Astrocyte of the spinal cord (primary cell): Measurements from ENCODE around the gene APOO.
A peak's percentile ranks its signal among the peaks of the same experiment; 100 is the strongest.

Experiments used
- DNase-seq: peaks from one replicate; pipeline ENCODE4 v3.0.0; 2011; ENCODE audit warnings: low read depth, low spot score
- H3K4me3 ChIP-seq: 2 replicates; pipeline ENCODE4 v1.5.1; 2011; ENCODE audit warnings: low read depth, mild to moderate bottlenecking, low read length, moderate library complexity
- in situ Hi-C: cut with HindIII; loops from 2 replicates; pipeline ENCODE4 v1.10.0; 2017; ENCODE audit warnings: low sequenced_read_pairs
- TF ChIP-seq, protein P1 (sequence below): IDR thresholded peaks from 2 replicates; pipeline ENCODE4 v1.5.1; 2012; ENCODE audit warnings: low read depth, mild to moderate bottlenecking, low read length, inconsistent platforms

Gene APOO

DNA sequence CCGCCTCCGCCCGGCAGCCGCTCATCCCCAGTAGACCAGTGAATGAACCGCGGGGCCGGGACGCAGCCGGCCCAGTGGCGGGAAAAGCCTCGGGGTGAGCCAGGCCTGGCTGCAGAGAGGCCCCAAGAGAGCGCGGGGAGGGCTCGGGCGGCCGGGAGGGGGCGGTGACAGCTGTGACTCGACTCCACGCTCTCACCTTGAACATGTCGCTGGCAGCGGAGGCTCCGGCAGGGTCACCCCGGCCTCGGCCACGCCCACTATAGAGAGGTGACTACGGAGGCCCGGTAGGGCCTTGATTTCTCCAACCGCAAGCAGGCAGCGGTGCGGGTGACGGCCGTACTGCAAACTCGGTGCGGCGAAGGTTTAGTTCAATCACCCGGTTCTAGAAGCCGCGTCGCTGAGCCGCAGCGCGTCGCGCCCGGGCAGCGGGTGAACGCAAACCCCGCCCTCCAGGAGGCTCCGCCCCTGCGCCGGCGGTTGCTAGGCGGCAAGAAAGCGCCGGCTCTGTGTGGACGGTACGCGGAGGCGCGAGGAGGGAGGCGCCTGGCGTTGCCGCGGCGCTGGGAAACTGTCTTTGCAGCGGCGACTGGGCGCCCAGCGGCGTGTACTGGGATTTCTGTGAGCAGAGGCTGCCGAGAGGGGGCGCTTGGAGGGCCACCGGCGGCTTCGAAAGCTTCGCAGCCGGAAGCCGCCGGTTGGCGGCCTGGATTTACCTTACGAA, at the start of gene APOO, which contains the start of gene CXorf58:
Gene APOO (minus strand): TSS at position 441 of the 721 bp plus-strand sequence. CDS start 236 bp downstream, at position 205.
Gene CXorf58 (plus strand): TSS at position 509 of the 721 bp plus-strand sequence. CDS start 2,297 bp downstream, outside the sequence.
- in situ Hi-C loops, result no loop called here
- DNase-seq, result peak; percentile 92
- peak within 1 kb of the TSS; percentile 62 for H3K4me3 ChIP-seq
- TF ChIP-seq, protein P1, sequence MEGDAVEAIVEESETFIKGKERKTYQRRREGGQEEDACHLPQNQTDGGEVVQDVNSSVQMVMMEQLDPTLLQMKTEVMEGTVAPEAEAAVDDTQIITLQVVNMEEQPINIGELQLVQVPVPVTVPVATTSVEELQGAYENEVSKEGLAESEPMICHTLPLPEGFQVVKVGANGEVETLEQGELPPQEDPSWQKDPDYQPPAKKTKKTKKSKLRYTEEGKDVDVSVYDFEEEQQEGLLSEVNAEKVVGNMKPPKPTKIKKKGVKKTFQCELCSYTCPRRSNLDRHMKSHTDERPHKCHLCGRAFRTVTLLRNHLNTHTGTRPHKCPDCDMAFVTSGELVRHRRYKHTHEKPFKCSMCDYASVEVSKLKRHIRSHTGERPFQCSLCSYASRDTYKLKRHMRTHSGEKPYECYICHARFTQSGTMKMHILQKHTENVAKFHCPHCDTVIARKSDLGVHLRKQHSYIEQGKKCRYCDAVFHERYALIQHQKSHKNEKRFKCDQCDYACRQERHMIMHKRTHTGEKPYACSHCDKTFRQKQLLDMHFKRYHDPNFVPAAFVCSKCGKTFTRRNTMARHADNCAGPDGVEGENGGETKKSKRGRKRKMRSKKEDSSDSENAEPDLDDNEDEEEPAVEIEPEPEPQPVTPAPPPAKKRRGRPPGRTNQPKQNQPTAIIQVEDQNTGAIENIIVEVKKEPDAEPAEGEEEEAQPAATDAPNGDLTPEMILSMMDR, result peak; percentile 72

GRCh38 chrX:23954396-23954795, 46.7 kb upstream of the APOO start:
- TF ChIP-seq, protein P1, result no peak
- H3K4me3 ChIP-seq, result no peak overlapping the region
- no peak for DNase-seq
- in situ Hi-C loops, result no loop called here

DNA sequence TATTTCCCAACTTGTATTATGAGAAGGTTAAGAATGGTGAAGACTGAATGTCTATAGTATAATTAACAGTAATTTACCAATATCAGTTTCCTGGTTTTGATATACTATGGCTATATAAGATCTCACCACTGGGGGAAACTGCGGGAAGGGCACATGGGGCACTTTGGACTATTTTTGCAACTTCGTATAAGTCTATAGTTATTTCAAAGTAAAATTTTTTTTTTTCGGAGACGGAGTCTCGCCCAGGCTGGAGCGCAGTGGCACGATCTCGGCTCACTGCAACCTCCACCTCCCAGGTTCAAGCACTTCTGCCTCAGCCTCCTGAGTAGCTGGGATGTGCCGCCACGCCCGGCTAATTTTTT, 46.2 kb upstream of the APOO start:
- H3K4me3 ChIP-seq, result no peak overlapping the region
- in situ Hi-C loops, result no loop called here
- TF ChIP-seq, protein P1, result no peak
- no peak for DNase-seq

DNA sequence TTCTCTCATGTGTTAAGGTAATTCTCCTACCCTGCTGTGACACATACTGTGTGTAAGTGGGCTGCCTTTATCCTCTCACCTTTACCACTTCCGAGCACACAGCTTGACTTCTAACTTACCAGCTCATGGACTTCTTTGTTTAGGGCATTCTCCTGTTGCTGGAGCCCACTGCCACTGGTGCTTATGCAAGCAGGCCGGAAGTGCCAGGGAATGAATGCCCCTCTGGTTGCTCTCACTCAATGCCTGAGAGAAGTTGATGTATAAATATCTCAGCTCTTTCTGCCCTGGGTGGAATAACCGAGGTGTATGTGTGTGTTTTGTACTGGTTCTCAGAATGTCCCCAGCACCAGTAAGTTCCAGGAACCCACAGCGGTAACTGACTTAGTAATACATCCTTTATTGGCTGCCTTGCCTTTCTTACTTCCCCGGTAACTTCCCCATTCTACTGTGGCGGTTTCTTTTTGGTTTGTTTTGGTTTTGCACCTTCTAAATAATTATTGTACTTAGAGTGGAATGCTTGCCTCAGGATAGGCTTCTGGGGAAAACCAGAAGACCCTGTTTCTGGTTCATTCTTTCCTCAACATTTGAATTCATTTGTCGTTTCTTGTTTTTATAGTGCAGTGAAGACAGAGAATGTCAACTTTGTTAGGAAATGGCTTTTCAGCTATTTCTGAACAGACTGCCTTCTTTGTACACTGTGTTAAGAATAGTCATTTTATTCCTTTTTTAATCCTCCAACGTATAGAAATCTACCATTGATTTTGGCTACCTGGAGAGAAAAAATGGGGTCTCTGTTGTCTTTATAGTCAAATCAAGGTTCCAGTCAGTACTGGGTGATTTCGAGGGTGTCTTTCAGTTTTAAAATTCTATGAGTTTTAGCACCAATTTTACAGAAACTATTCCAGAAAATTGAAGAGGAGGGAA, 45.5 kb upstream of the APOO start:
- no peak overlapping the region for H3K4me3 ChIP-seq
- DNase-seq, result no peak
- TF ChIP-seq, protein P1, result no peak
- in situ Hi-C loops, result no loop called here

DNA sequence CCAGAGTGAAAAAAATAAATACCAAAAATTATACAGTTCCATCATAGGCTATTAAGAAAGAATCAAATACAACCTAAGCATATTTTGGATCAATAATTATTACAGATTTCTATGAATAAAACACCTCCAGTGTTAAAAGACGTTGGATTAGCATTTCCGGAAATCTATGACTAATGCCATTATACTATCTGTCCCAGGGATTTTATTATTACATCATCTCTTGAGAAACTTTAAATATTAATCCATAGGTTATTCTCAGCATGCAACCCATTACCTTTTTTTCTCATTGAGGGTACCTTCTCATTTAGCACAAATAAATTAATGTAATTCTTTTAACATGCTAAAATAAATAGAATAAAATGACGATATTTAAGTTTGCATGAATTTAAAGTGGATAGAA, 44.7 kb upstream of the APOO start:
- TF ChIP-seq, protein P1, result no peak
- in situ Hi-C loops, result no loop called here
- DNase-seq, result no peak
- no peak overlapping the region for H3K4me3 ChIP-seq

DNA sequence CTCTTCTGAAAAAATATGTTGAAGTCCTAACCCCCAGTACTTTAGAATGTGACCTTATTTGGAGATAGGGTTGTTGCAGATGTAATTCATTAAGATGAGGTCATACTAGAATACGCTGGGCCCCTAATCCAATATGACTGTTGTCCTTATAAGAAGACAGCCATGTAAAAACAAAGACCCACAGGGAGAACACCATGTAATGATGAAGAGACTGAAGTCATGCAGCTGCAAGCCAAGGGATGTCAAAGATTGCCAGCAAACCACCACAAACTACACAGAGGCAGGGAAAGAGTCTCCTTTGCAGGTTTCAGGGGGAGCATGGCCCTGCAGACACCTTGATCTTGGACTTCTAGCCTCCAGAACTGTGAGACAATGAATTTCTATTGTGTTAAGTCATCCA, 37.5 kb upstream of the APOO start:
- no peak for DNase-seq
- in situ Hi-C loops, result no loop called here
- H3K4me3 ChIP-seq, result no peak overlapping the region
- TF ChIP-seq, protein P1, result no peak
